GM21825 (cell line): ENCODE measurements around the gene CCSAP.

Experiments used
- ATAC-seq: cut with Tn5 transposase; IDR thresholded peaks from one replicate; pipeline ENCODE4 v1.9.1; 2021; ENCODE audit warnings: mild to moderate bottlenecking, moderate library complexity; ENCODE audit not compliant: unreplicated experiment

CCSAP gene

GRCh38 chr1:229365569-229365968 lies 22.7 kb upstream of the CCSAP start:
- no peak for ATAC-seq

GRCh38 chr1:229364207-229365065 lies 21.6 kb upstream of the CCSAP start:
- no peak for ATAC-seq

GRCh38 chr1:229363723-229364122 lies 20.9 kb upstream of the CCSAP start:
- ATAC-seq: no peak

GRCh38 chr1:229360420-229360819 lies 17.6 kb upstream of the CCSAP start:
- ATAC-seq: no peak

- no peak for ATAC-seq
Observed at GRCh38 chr1:229355661-229356060, 12.8 kb upstream of the CCSAP start.

GRCh38 chr1:229354226-229354625 lies 11.4 kb upstream of the CCSAP start:
- ATAC-seq: no peak

GRCh38 chr1:229352975-229353374 lies 10.1 kb upstream of the CCSAP start:
- no peak for ATAC-seq

- no peak for ATAC-seq
Observed at GRCh38 chr1:229349463-229350385, 6.9 kb upstream of the CCSAP start.

GRCh38 chr1:229347528-229347927 lies 4.7 kb upstream of the CCSAP start:
- ATAC-seq: no peak

- ATAC-seq: no peak
Observed at GRCh38 chr1:229344937-229345684, 2.3 kb upstream of the CCSAP start.

GRCh38 chr1:229344139-229344538 lies 1.3 kb upstream of the CCSAP start:
- no peak for ATAC-seq

GRCh38 chr1:229341774-229342655 lies 832 bp downstream of the CCSAP start:
- ATAC-seq: peak; percentile 67

GRCh38 chr1:229340496-229340895 lies 2.4 kb downstream of the CCSAP start:
- no peak for ATAC-seq

- no peak for ATAC-seq
Observed at GRCh38 chr1:229339520-229339919, 3.3 kb downstream of the CCSAP start.

- ATAC-seq: no peak
Observed at GRCh38 chr1:229339086-229339485, 3.8 kb downstream of the CCSAP start.

- ATAC-seq: no peak
Observed at GRCh38 chr1:229336345-229336744, 6.5 kb downstream of the CCSAP start.

- ATAC-seq: no peak
Observed at GRCh38 chr1:229334716-229335115, 8.1 kb downstream of the CCSAP start.

- ATAC-seq: no peak
Observed at GRCh38 chr1:229334269-229334668, 8.6 kb downstream of the CCSAP start.

GRCh38 chr1:229328598-229329362 lies 14.1 kb downstream of the CCSAP start:
- no peak for ATAC-seq
